HG02884 (cell line): Measurements from ENCODE around the gene PRDX6.
A peak's percentile ranks its signal among the peaks of the same experiment; 100 is the strongest.
"Not testable (repeated sequence)": the region's sequence is repeated elsewhere in the genome, so short reads cannot be mapped to it uniquely, and the experiment has no call there.

ENCODE experiments used
- ATAC-seq: cut with Tn5 transposase; IDR thresholded peaks from one replicate; pipeline ENCODE4 v1.9.1; 2021; ENCODE audit warnings: mild to moderate bottlenecking, moderate library complexity; ENCODE audit not compliant: unreplicated experiment

PRDX6 gene

GRCh38 chr1:173464185-173464584 is 12.9 kb upstream of the PRDX6 start:
- ATAC-seq, result not testable (repeated sequence)

- no peak for ATAC-seq
Measured at GRCh38 chr1:173467426-173467825, 9.7 kb upstream of the PRDX6 start.

GRCh38 chr1:173469656-173470055 is 7.5 kb upstream of the PRDX6 start:
- ATAC-seq, result no peak

GRCh38 chr1:173470608-173471007 is 6.5 kb upstream of the PRDX6 start:
- ATAC-seq, result no peak

- no peak for ATAC-seq
Measured at GRCh38 chr1:173473599-173474011, 3.5 kb upstream of the PRDX6 start.

GRCh38 chr1:173474097-173474779 is 2.9 kb upstream of the PRDX6 start:
- no peak for ATAC-seq

GRCh38 chr1:173474780-173475421 is 2.2 kb upstream of the PRDX6 start:
- ATAC-seq, result not testable (repeated sequence)

- ATAC-seq, result no peak
Measured at GRCh38 chr1:173475564-173476196, 1.5 kb upstream of the PRDX6 start.

- no peak for ATAC-seq
Measured at GRCh38 chr1:173476197-173476664, 904 bp upstream of the PRDX6 start.

- peak; percentile 79 for ATAC-seq
Measured at GRCh38 chr1:173476665-173477285, 360 bp upstream of the PRDX6 start.

- no peak for ATAC-seq
Measured at GRCh38 chr1:173478094-173478674, 1.0 kb downstream of the PRDX6 start.

GRCh38 chr1:173479649-173480048 is 2.5 kb downstream of the PRDX6 start:
- ATAC-seq, result no peak

GRCh38 chr1:173481195-173481772 is 4.1 kb downstream of the PRDX6 start:
- no peak for ATAC-seq

GRCh38 chr1:173482683-173483082 is 5.5 kb downstream of the PRDX6 start:
- ATAC-seq, result no peak

GRCh38 chr1:173484276-173484675 is 7.1 kb downstream of the PRDX6 start:
- ATAC-seq, result no peak

GRCh38 chr1:173485401-173485800 is 8.3 kb downstream of the PRDX6 start:
- no peak for ATAC-seq

- ATAC-seq, result no peak
Measured at GRCh38 chr1:173488001-173488400, 10.9 kb downstream of the PRDX6 start.

- ATAC-seq, result no peak
Measured at GRCh38 chr1:173489149-173489600, 12.0 kb downstream of the PRDX6 start.

GRCh38 chr1:173489929-173490328 is 12.8 kb downstream of the PRDX6 start:
- no peak for ATAC-seq

GRCh38 chr1:173491508-173491907 is 14.4 kb downstream of the PRDX6 start:
- ATAC-seq, result no peak

GRCh38 chr1:173493125-173493524 is 16.0 kb downstream of the PRDX6 start:
- ATAC-seq, result not testable (repeated sequence)
